ENCODE data around the gene PDGFA. TPM values are rescaled to one million over a fixed set of nuclear protein-coding genes. Genes with fewer than 3 reads are reported as not detected.

PDGFA gene
- total and polyA plus RNA-seq, 2 experiments from 2014 or later = 35.6 to 43.1 TPM

GRCh38 chr7:523347-524336, 4.0 kb upstream of the PDGFA start:
- H3K36me3 ChIP-seq (ENCODE audit: insufficient read depth) = no peaks in the 10 kb centered on the region
- H3K79me2 ChIP-seq (replicated peaks; ENCODE audit: insufficient read depth) = peaks cover 2% of the 10 kb centered on the region; the same call in 1 of the 2 replicates
- no peaks in the 10 kb centered on the region for H3K9me3 Mint-ChIP-seq
- H3K36me3 Mint-ChIP-seq (ENCODE audit: low read depth) = no peaks in the 10 kb centered on the region; the same call in 2 of the 3 replicates
- H3K4me3 ChIP-seq = peak overlapping the region; percentile 67
- H3K4me3 Mint-ChIP-seq = peak overlapping the region; percentile 21; the same call in 2 of the 3 replicates
- H3K4me2 ChIP-seq = peak overlapping the region; percentile 86; the same call in 1 of the 2 replicates
- peaks cover 5% of the 10 kb centered on the region; the same call in 1 of the 3 replicates for H3K4me1 Mint-ChIP-seq
- TF ChIP-seq ZNF114 (CRISPR knock-in tag; IDR thresholded peaks at IDR 0.05) = no peak
- TF ChIP-seq, protein P1, sequence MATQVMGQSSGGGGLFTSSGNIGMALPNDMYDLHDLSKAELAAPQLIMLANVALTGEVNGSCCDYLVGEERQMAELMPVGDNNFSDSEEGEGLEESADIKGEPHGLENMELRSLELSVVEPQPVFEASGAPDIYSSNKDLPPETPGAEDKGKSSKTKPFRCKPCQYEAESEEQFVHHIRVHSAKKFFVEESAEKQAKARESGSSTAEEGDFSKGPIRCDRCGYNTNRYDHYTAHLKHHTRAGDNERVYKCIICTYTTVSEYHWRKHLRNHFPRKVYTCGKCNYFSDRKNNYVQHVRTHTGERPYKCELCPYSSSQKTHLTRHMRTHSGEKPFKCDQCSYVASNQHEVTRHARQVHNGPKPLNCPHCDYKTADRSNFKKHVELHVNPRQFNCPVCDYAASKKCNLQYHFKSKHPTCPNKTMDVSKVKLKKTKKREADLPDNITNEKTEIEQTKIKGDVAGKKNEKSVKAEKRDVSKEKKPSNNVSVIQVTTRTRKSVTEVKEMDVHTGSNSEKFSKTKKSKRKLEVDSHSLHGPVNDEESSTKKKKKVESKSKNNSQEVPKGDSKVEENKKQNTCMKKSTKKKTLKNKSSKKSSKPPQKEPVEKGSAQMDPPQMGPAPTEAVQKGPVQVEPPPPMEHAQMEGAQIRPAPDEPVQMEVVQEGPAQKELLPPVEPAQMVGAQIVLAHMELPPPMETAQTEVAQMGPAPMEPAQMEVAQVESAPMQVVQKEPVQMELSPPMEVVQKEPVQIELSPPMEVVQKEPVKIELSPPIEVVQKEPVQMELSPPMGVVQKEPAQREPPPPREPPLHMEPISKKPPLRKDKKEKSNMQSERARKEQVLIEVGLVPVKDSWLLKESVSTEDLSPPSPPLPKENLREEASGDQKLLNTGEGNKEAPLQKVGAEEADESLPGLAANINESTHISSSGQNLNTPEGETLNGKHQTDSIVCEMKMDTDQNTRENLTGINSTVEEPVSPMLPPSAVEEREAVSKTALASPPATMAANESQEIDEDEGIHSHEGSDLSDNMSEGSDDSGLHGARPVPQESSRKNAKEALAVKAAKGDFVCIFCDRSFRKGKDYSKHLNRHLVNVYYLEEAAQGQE (IDR thresholded peaks at IDR 0.05; ENCODE audit: unreplicated experiment) = no peak
- TF ChIP-seq CREB1 (CRISPR knock-in tag; IDR thresholded peaks at IDR 0.05; ENCODE audit: low read depth) = no peak
- no peak for TF ChIP-seq JUNB (IDR thresholded peaks at IDR 0.05; ENCODE audit: unreplicated experiment)
- no peak for TF ChIP-seq CTCF (conservative IDR thresholded peaks at IDR 0.05; ENCODE audit: low read depth in 2 of 2)
- TF ChIP-seq ZNF331 (CRISPR knock-in tag; IDR thresholded peaks at IDR 0.05; ENCODE audit: low read depth) = no peak
- TF ChIP-seq STAT1 (IDR thresholded peaks at IDR 0.05; ENCODE audit: unreplicated experiment) = no peak
- no peak for TF ChIP-seq POLR2AphosphoS5 (IDR thresholded peaks at IDR 0.05; ENCODE audit: low read depth)
- TF ChIP-seq EZH2 (IDR thresholded peaks at IDR 0.05; ENCODE audit: low read depth, unreplicated experiment) = no peak
- TF ChIP-seq ZNF462 (CRISPR knock-in tag; IDR thresholded peaks at IDR 0.05) = no peak
- no peak for TF ChIP-seq EZH2phosphoT487 (IDR thresholded peaks at IDR 0.05; ENCODE audit: unreplicated experiment)
- no peaks in the 10 kb centered on the region; the same call in 1 of the 2 replicates for H4K20me1 ChIP-seq (replicated peaks; ENCODE audit: insufficient read depth)
- H3K27ac Mint-ChIP-seq = no peak overlapping the region
- no peak overlapping the region for H3K27ac ChIP-seq (ENCODE audit: low read depth)
- DNase-seq (ENCODE audit: low spot score) (no peak), ATAC-seq (no peak)
- H3F3A ChIP-seq (replicated peaks; ENCODE audit: low read depth) = no peaks in the 10 kb centered on the region
- peaks cover 9% of the 10 kb centered on the region; the same call in 1 of the 2 replicates for H3K4me1 ChIP-seq (ENCODE audit: insufficient read depth)
- H3K27me3 Mint-ChIP-seq (ENCODE audit: insufficient read depth, low read depth, poor library complexity) = peaks cover 37% of the 10 kb centered on the region
- no peak overlapping the region for H2AFZ ChIP-seq
- H3K27me3 ChIP-seq (ENCODE audit: insufficient read depth) = peaks cover 53% of the 10 kb centered on the region
- H3K9me2 ChIP-seq (ENCODE audit: insufficient read depth) = peaks cover 7% of the 10 kb centered on the region; the same call in 1 of the 2 replicates

Measured in GM23338 (cell line).